IPS-18a (cell line): ENCODE measurements around the gene RREB1.

Experiments used
- H3K27ac ChIP-seq: one replicate; pipeline ENCODE4 v1.5.1; 2013; ENCODE audit warnings: low read length
- H3K27me3 ChIP-seq: one replicate; pipeline ENCODE4 v1.6.1; 2013; ENCODE audit warnings: mild to moderate bottlenecking, low read length; ENCODE audit not compliant: control insufficient read depth, insufficient read depth
- H3K36me3 ChIP-seq: one replicate; pipeline ENCODE4 v1.6.1; 2013; ENCODE audit warnings: low read depth, low read length; ENCODE audit not compliant: control insufficient read depth
- H3K4me1 ChIP-seq: one replicate; pipeline ENCODE4 v1.6.1; 2013; ENCODE audit warnings: low read depth, low read length; ENCODE audit not compliant: control insufficient read depth
- H3K4me3 ChIP-seq: one replicate; pipeline ENCODE4 v1.5.1; 2013; ENCODE audit warnings: low read length
- H3K9ac ChIP-seq: one replicate; pipeline ENCODE4 v1.6.1; 2013; ENCODE audit warnings: mild to moderate bottlenecking, low read length, moderate library complexity
- H3K9me3 ChIP-seq: one replicate; pipeline ENCODE4 v1.6.1; 2013; ENCODE audit warnings: low read depth, low read length; ENCODE audit not compliant: control insufficient read depth

Gene RREB1

GRCh38 chr6:7172649-7173048 lies 64.9 kb downstream of the RREB1 start:
- H3K36me3 ChIP-seq = no peaks in the 10 kb centered on the region
- no peak overlapping the region for H3K27ac ChIP-seq
- H3K9ac ChIP-seq = no peak overlapping the region
- H3K4me1 ChIP-seq = peaks cover 32% of the 10 kb centered on the region
- H3K9me3 ChIP-seq = no peaks in the 10 kb centered on the region
- no peaks in the 10 kb centered on the region for H3K27me3 ChIP-seq
- no peak overlapping the region for H3K4me3 ChIP-seq

DNA sequence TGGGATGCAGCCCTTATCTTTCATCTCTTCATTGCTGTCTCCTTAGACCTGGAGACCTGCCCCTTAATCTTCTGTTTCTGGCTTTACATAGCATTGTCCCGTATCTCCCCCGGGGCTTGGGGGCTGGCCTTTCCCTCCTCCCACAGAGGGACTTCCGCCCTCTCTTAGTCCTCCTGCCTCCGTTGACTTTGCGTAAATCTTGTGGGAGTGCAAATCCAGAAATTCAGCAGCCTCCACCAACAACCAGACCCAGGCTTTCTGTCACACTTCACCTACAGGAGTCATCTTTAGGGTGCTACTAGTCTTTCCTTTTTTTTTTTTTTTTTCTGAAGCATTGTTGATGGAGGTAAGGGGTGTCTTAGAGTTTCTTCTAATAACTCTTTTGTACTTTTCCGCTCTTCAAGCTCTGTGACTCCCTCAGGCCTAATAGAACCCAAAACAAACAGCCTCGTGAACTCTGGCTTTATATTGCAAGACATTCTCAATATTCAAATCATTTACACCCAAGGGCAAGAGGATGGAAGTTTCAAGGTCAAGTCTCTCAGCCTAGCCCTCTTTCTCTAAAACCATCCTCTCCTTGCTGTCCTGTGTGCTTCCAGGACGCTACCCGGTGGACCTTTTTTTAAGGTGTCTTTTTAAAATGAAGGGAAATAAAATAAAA lies 66.2 kb downstream of the RREB1 start:
- no peaks in the 10 kb centered on the region for H3K36me3 ChIP-seq
- no peaks in the 10 kb centered on the region for H3K27me3 ChIP-seq
- H3K9ac ChIP-seq = peak overlapping the region; percentile 16
- H3K4me1 ChIP-seq = peaks cover 32% of the 10 kb centered on the region
- H3K9me3 ChIP-seq = no peaks in the 10 kb centered on the region
- H3K27ac ChIP-seq = peak overlapping the region; percentile 75
- peak overlapping the region; percentile 39 for H3K4me3 ChIP-seq

DNA sequence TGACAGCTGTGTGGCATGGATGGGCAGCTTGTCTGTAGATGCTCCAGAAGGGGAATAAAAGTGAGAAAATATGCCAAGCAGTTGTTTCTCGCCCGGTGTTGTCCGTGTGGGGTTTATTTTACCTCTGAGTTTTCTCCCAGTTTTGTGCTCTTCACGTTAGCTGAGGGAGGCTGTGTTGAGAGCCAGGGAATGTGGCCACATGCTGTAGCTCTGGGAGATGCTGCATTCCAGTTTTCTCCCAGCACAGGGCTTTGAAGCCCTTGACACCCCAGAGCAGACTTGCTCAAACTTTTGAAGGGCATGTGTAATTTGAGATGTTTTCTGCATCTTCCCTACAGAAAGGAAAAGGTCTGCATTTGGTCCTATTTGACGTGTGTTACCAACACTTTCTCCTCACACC lies 67.7 kb downstream of the RREB1 start:
- H3K9ac ChIP-seq = no peak overlapping the region
- H3K4me1 ChIP-seq = peaks cover 32% of the 10 kb centered on the region
- no peak overlapping the region for H3K4me3 ChIP-seq

DNA sequence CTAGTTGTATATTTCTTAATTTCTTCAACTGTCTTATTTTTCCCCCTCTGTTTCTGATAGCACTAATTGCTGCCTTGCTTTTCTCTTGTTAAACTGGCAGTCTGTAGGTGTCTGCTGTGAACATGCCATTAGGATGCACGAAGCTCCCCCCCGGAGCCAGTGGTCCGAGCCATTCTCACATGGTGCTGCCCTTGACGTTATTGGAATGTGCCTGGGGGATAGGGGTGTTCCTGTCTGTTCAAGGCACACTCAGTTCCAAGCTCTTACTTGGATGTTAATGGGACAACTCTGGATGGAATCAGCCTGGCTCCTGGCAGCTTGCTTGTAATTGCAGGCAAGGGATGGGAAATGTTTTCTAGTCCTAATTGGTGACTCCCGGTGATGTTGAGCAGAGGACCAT lies 68.4 kb downstream of the RREB1 start:
- H3K9ac ChIP-seq = no peak overlapping the region
- H3K4me3 ChIP-seq = no peak overlapping the region
- peaks cover 32% of the 10 kb centered on the region for H3K4me1 ChIP-seq
- no peaks in the 10 kb centered on the region for H3K27me3 ChIP-seq
- H3K27ac ChIP-seq = no peak overlapping the region
- no peaks in the 10 kb centered on the region for H3K36me3 ChIP-seq
- H3K9me3 ChIP-seq = no peaks in the 10 kb centered on the region

More for the DNA sequence above, 67.7 kb downstream of the RREB1 start:
- no peaks in the 10 kb centered on the region for H3K36me3 ChIP-seq
- H3K27me3 ChIP-seq = no peaks in the 10 kb centered on the region
- no peaks in the 10 kb centered on the region for H3K9me3 ChIP-seq
- H3K27ac ChIP-seq = no peak overlapping the region

DNA sequence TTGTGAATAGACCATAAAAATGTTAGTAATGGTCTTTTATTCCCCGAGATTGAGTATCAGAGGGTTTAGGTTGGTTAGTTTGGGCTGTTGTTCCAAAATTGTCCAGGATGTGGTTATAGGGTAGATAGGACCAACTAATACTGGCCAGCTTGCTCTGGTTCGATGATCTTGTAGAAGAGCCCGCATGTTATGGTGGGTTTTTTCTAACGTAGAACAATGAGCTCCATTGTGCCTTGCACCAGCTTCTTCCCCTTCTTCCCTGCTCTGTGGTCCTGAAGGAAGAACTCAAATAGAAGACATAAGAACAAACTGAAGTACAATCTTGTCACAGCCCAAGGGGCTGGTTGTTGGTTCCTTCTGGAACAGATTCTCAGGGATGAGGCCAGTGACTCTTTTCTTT lies 70.5 kb downstream of the RREB1 start:
- H3K4me1 ChIP-seq = peaks cover 27% of the 10 kb centered on the region
- H3K9ac ChIP-seq = no peak overlapping the region
- no peaks in the 10 kb centered on the region for H3K27me3 ChIP-seq
- no peak overlapping the region for H3K27ac ChIP-seq
- no peak overlapping the region for H3K4me3 ChIP-seq
- no peaks in the 10 kb centered on the region for H3K36me3 ChIP-seq
- H3K9me3 ChIP-seq = no peaks in the 10 kb centered on the region

DNA sequence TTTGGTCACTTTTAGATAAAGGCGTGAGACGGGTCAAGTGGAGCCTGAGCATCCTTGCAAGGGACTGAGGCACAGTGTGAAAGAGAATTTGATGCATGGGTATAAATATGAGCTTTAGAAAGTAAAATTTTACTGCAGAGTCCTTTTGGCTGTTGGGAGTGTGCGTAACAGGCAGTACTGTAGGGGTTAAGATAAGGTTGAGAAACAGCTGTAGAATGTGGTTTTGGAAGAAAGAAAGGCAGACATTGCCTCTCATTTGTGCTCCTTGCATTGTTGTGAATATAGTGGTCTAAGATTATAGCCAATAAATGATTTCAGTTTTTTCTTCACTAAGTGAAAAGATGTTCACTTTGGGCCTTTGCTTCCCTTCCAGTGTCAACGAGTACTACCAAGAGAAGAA lies 73.0 kb downstream of the RREB1 start:
- H3K27me3 ChIP-seq = no peaks in the 10 kb centered on the region
- H3K4me1 ChIP-seq = peaks cover 9% of the 10 kb centered on the region
- H3K27ac ChIP-seq = no peak overlapping the region
- H3K9me3 ChIP-seq = no peaks in the 10 kb centered on the region
- no peak overlapping the region for H3K9ac ChIP-seq
- no peaks in the 10 kb centered on the region for H3K36me3 ChIP-seq
- no peak overlapping the region for H3K4me3 ChIP-seq

DNA sequence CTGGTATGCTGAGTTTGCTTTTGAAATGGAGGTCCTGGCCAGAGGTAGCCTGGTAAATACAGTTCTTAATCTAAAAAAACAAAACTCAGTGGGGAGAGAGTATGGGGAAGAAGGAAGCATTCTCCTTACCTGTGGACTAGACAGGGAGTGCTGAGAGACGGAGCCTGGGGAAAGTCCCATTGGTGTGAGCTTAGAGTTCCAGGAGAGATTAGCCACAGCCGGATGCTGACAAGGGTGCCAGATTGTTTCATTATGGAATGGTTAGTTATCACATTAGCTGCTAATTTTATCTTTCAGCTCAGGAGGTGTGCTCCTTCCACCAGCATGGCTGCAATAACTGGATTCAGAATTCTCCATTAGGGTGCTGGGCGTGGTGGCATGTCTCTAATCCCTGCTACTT lies 75.9 kb downstream of the RREB1 start:
- Histone ChIP-seq H3K9me3 (no peaks in the 10 kb centered on the region), H3K36me3 (no peaks in the 10 kb centered on the region), H3K27ac (no peak overlapping the region), H3K9ac (no peak overlapping the region), H3K4me1 (no peaks in the 10 kb centered on the region), H3K27me3 (no peaks in the 10 kb centered on the region), H3K4me3 (no peak overlapping the region)

DNA sequence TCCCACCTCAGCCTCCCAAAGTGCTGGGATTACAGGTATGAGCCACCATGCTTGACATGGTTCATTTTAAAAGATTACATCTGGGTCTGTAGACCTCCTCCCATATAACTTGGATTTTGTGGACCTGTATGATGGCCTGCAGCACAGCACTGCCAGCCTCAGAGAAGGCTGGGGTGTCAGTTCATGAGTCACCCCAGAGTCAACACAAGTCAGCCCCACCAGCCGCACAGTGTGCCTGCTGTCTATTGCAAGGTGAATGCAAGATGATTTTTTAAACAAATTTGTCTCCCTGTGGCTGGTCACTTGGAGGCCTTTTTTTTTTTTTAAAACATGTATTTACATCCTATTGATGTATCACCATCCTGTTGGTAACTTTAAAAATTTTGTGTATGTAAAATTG lies 76.7 kb downstream of the RREB1 start:
- H3K36me3 ChIP-seq = peaks cover 4% of the 10 kb centered on the region

GRCh38 chr6:7185561-7185960 lies 77.8 kb downstream of the RREB1 start:
- no peak overlapping the region for H3K4me3 ChIP-seq
- no peaks in the 10 kb centered on the region for H3K27me3 ChIP-seq
- H3K4me1 ChIP-seq = no peaks in the 10 kb centered on the region
- peaks cover 6% of the 10 kb centered on the region for H3K36me3 ChIP-seq
- no peak overlapping the region for H3K27ac ChIP-seq
- H3K9me3 ChIP-seq = no peaks in the 10 kb centered on the region
- no peak overlapping the region for H3K9ac ChIP-seq

More for the DNA sequence above, 76.7 kb downstream of the RREB1 start:
- Histone ChIP-seq H3K4me3 (no peak overlapping the region), H3K9me3 (no peaks in the 10 kb centered on the region), H3K27me3 (no peaks in the 10 kb centered on the region), H3K4me1 (no peaks in the 10 kb centered on the region), H3K9ac (no peak overlapping the region), H3K27ac (no peak overlapping the region)

GRCh38 chr6:7188492-7188891 lies 80.7 kb downstream of the RREB1 start:
- H3K9me3 ChIP-seq = no peaks in the 10 kb centered on the region
- no peaks in the 10 kb centered on the region for H3K4me1 ChIP-seq
- H3K27ac ChIP-seq = no peak overlapping the region
- no peak overlapping the region for H3K9ac ChIP-seq
- H3K27me3 ChIP-seq = no peaks in the 10 kb centered on the region
- no peak overlapping the region for H3K4me3 ChIP-seq
- peaks cover 6% of the 10 kb centered on the region for H3K36me3 ChIP-seq

- Histone ChIP-seq H3K36me3 (peaks cover 6% of the 10 kb centered on the region), H3K9me3 (no peaks in the 10 kb centered on the region), H3K4me3 (no peak overlapping the region), H3K27me3 (no peaks in the 10 kb centered on the region), H3K9ac (no peak overlapping the region), H3K4me1 (no peaks in the 10 kb centered on the region), H3K27ac (no peak overlapping the region)
These were observed 81.5 kb downstream of the RREB1 start for GRCh38 chr6:7189101-7189758.

DNA sequence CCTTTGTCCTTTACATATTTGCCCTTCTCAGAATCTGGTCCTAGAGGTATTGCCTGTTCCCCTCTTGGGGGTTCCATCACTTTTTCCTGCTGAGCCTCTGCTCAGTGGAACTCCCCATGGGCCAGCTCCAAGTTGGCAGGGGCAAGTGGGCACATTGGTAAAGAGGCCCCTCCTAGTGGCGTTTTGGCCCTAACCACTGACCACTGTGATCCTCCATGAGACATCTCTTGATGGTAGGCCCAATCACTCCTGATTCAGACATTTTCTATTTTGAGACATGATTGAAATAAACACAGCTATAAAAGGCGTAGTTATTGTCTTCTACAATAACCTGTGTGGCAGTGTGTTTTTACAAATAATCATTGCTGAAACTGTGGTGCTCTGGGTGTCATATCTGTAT lies 83.0 kb downstream of the RREB1 start:
- no peak overlapping the region for H3K9ac ChIP-seq
- H3K4me1 ChIP-seq = peaks cover 7% of the 10 kb centered on the region
- no peak overlapping the region for H3K4me3 ChIP-seq
- H3K9me3 ChIP-seq = no peaks in the 10 kb centered on the region
- peaks cover 6% of the 10 kb centered on the region for H3K36me3 ChIP-seq
- H3K27me3 ChIP-seq = no peaks in the 10 kb centered on the region
- H3K27ac ChIP-seq = no peak overlapping the region
